Effector CD4-positive, alpha-beta T cell (primary cell): ENCODE data around the gene CYP1B1.

Experiments used
- DNase-seq: peaks from one replicate; pipeline ENCODE4 v3.0.0-alpha.2; 2020

The CYP1B1 gene

GRCh38 chr2:38074764-38075506, 1.0 kb downstream of the CYP1B1 start:
- no peak for DNase-seq

- DNase-seq = no peak
Observed at GRCh38 chr2:38074058-38074763, 1.7 kb downstream of the CYP1B1 start.

- no peak for DNase-seq
Observed at GRCh38 chr2:38073211-38074057, 2.5 kb downstream of the CYP1B1 start.

- no peak for DNase-seq
Observed at GRCh38 chr2:38070438-38070837, 5.5 kb downstream of the CYP1B1 start.

- no peak for DNase-seq
Observed at GRCh38 chr2:38068234-38068633, 7.7 kb downstream of the CYP1B1 start.

GRCh38 chr2:38066421-38067115, 9.4 kb downstream of the CYP1B1 start:
- no peak for DNase-seq

- DNase-seq = no peak
Observed at GRCh38 chr2:38065502-38066135, 10.3 kb downstream of the CYP1B1 start.

GRCh38 chr2:38064801-38065501, 11.0 kb downstream of the CYP1B1 start:
- DNase-seq = no peak

GRCh38 chr2:38060236-38061018, 15.5 kb downstream of the CYP1B1 start:
- no peak for DNase-seq

- no peak for DNase-seq
Observed at GRCh38 chr2:38057651-38058410, 18.1 kb downstream of the CYP1B1 start.

GRCh38 chr2:38056216-38056615, 19.7 kb downstream of the CYP1B1 start:
- no peak for DNase-seq

GRCh38 chr2:38045811-38046210, 30.1 kb downstream of the CYP1B1 start:
- DNase-seq = no peak

- no peak for DNase-seq
Observed at GRCh38 chr2:38039121-38039910, 36.6 kb downstream of the CYP1B1 start.

GRCh38 chr2:38038682-38039081, 37.3 kb downstream of the CYP1B1 start:
- no peak for DNase-seq

GRCh38 chr2:38037757-38038621, 38.0 kb downstream of the CYP1B1 start:
- DNase-seq = no peak

- no peak for DNase-seq
Observed at GRCh38 chr2:38037325-38037724, 38.6 kb downstream of the CYP1B1 start.

GRCh38 chr2:38035968-38036367, 40.0 kb downstream of the CYP1B1 start:
- no peak for DNase-seq

- DNase-seq = no peak
Observed at GRCh38 chr2:38033646-38034045, 42.3 kb downstream of the CYP1B1 start.
